ENCODE results near the gene SMC1B.

- TF ChIP-seq POLR2A (IDR thresholded peaks at IDR 0.05) = no peak
- TF ChIP-seq CTCF (IDR thresholded peaks at IDR 0.05 in 8 of 11, conservative IDR thresholded peaks at IDR 0.05 in 3 of 11) = no peak
Observed at GRCh38 chr22:45462034-45462655, 48.7 kb upstream of the SMC1B start.

Measured in spleen (tissue), 7 donors.